Astrocyte (in vitro differentiated cells and primary cell): Measurements from ENCODE around the gene FBN2. TPM values are rescaled to one million over a fixed set of nuclear protein-coding genes. Genes with fewer than 3 reads are reported as not detected.

Experiments
- DNase-seq: peaks from one replicate; pipeline ENCODE4 v3.0.0-alpha.2; 2010; ENCODE audit warnings: low read depth
- FAIRE-seq: peaks from 2 replicates; lab custom pipeline; 2011; peaks lifted over from hg19 to GRCh38; lab: Jason Lieb, UNC
- H2AFZ ChIP-seq: 2 replicates; pipeline ENCODE4 v1.6.0; 2012; ENCODE audit warnings: low read depth, low read length, inconsistent platforms
- H3K27ac ChIP-seq: 2 replicates; pipeline ENCODE4 v1.5.1; 2011; ENCODE audit warnings: low read depth, low read length, inconsistent platforms
- H3K27me3 ChIP-seq: 2 replicates; pipeline ENCODE4 v1.6.0; 2011; ENCODE audit warnings: low read length, inconsistent platforms; ENCODE audit not compliant: insufficient read depth
- H3K36me3 ChIP-seq: 2 replicates; pipeline ENCODE4 v1.5.1; 2011; ENCODE audit warnings: low read length, inconsistent platforms; ENCODE audit not compliant: insufficient read depth
- H3K4me1 ChIP-seq: 2 replicates; pipeline ENCODE4 v1.5.1; 2011; ENCODE audit warnings: low read length, inconsistent platforms; ENCODE audit not compliant: insufficient read depth
- H3K4me2 ChIP-seq: 2 replicates; pipeline ENCODE4 v1.6.0; 2012; ENCODE audit warnings: low read length, inconsistent platforms
- H3K4me3 ChIP-seq: 2 replicates; pipeline ENCODE4 v1.5.1; 2011; ENCODE audit warnings: low read depth, mild to moderate bottlenecking, low read length, inconsistent platforms; ENCODE audit not compliant: insufficient read depth
- H3K79me2 ChIP-seq: 2 replicates; pipeline ENCODE4 v1.6.0; 2012; ENCODE audit warnings: mild to moderate bottlenecking, low read length, inconsistent platforms; ENCODE audit not compliant: insufficient read depth
- H3K9ac ChIP-seq: 2 replicates; pipeline ENCODE4 v1.6.0; 2012; ENCODE audit warnings: mild to moderate bottlenecking, low read length, inconsistent platforms
- H3K9me3 ChIP-seq: 2 replicates; pipeline ENCODE4 v1.5.1; 2012; ENCODE audit warnings: low read depth, mild to moderate bottlenecking, low read length, inconsistent platforms; ENCODE audit not compliant: insufficient read depth
- H4K20me1 ChIP-seq: 2 replicates; pipeline ENCODE4 v1.6.0; 2012; ENCODE audit warnings: low read length, inconsistent platforms; ENCODE audit not compliant: insufficient read depth
- H3K27ac Mint-ChIP-seq: one replicate; pipeline ENCODE4 v1.8.0; 2021; ENCODE audit warnings: mild to moderate bottlenecking, mixed read lengths; ENCODE audit not compliant: unreplicated experiment
- H3K27me3 Mint-ChIP-seq: one replicate; pipeline ENCODE4 v1.8.0; 2021; ENCODE audit warnings: low read depth, mixed read lengths; ENCODE audit not compliant: unreplicated experiment
- H3K36me3 Mint-ChIP-seq: one replicate; pipeline ENCODE4 v1.8.0; 2021; ENCODE audit warnings: low read depth, mixed read lengths; ENCODE audit not compliant: unreplicated experiment
- H3K4me1 Mint-ChIP-seq: one replicate; pipeline ENCODE4 v1.8.0; 2021; ENCODE audit warnings: low read depth, mixed read lengths; ENCODE audit not compliant: unreplicated experiment
- H3K4me3 Mint-ChIP-seq: one replicate; pipeline ENCODE4 v1.8.0; 2021; ENCODE audit warnings: mild to moderate bottlenecking, moderate library complexity, mixed read lengths; ENCODE audit not compliant: unreplicated experiment
- H3K9me3 Mint-ChIP-seq: one replicate; pipeline ENCODE4 v1.8.0; 2021; ENCODE audit warnings: mild to moderate bottlenecking, mixed read lengths; ENCODE audit not compliant: unreplicated experiment
- CTCF ChIP-seq: IDR thresholded peaks from 2 replicates; pipeline ENCODE4 v1.5.1; 2011; ENCODE audit warnings: low read depth, mild to moderate bottlenecking, inconsistent platforms, low read length, moderate library complexity; ENCODE audit not compliant: insufficient read depth
- EZH2 ChIP-seq: IDR thresholded peaks from 2 replicates; pipeline ENCODE4 v1.6.1; 2012; ENCODE audit warnings: mild to moderate bottlenecking, low read length, inconsistent platforms; ENCODE audit not compliant: insufficient read depth
- total RNA-seq: library from RNA; stranded (reverse); gene quantifications from 2 replicates; pipeline ENCODE4 v1.2.1, GENCODE V29; 2021

Gene FBN2
- total RNA-seq, 1 donor from 2014 or later, result 176 TPM

- Mint-ChIP-seq H3K4me1 (peaks cover 4% of the 10 kb centered on the region), H3K36me3 (no peaks in the 10 kb centered on the region), H3K27ac (no peak overlapping the region), H3K9me3 (no peaks in the 10 kb centered on the region), H3K27me3 (no peaks in the 10 kb centered on the region), H3K4me3 (no peak overlapping the region)
- no peak overlapping the region for H2AFZ ChIP-seq
- H3K27ac ChIP-seq, result no peak overlapping the region
- H3K4me2 ChIP-seq, result no peak overlapping the region
- no peaks in the 10 kb centered on the region for H3K36me3 ChIP-seq
- FAIRE-seq (no peak), DNase-seq (no peak)
- no peak for TF ChIP-seq EZH2
- TF ChIP-seq CTCF, result no peak
- H3K9me3 ChIP-seq, result no peaks in the 10 kb centered on the region
- no peaks in the 10 kb centered on the region for H4K20me1 ChIP-seq
- H3K4me1 ChIP-seq, result peaks cover 2% of the 10 kb centered on the region
- no peaks in the 10 kb centered on the region for H3K79me2 ChIP-seq
- no peak overlapping the region for H3K4me3 ChIP-seq
- H3K9ac ChIP-seq, result no peak overlapping the region
- H3K27me3 ChIP-seq, result no peaks in the 10 kb centered on the region
These were observed 329.6 kb downstream of the FBN2 start for GRCh38 chr5:128208436-128208835.
